Panc1 (cell line): Measurements from ENCODE around the gene CRYGN. TPM values are rescaled to one million over a fixed set of nuclear protein-coding genes. Genes with fewer than 3 reads are reported as not detected.

ENCODE experiments used
- ATAC-seq: fragments of 200-7000 bp; cut with Tn5 transposase; 2 replicates; pipeline ENCODE4 v1.9.1; 2020; ENCODE audit warnings: mild to moderate bottlenecking, moderate library complexity
- BruUV-seq: library from RNA; stranded (reverse); fragments of 400-500 nt; replicated peaks from 2 replicates; lab custom pipeline; 2021; lab: Mats Ljungman, UMichigan
- CTCF ChIA-PET: fragments of 300-600 bp; sonication (Branson Sonifier 250); formaldehyde crosslinking; loops from one replicate; lab custom pipeline; 2022; ENCODE audit warnings: antibody characterized with exemption; lab: Charles Lee
- POLR2A ChIA-PET: fragments of 300-600 bp; sonication (Branson Sonifier 250); formaldehyde crosslinking; loops from one replicate; lab custom pipeline; 2022; ENCODE audit warnings: antibody characterized with exemption; lab: Charles Lee
- DNase-seq: peaks from one replicate; pipeline ENCODE4 v3.0.0-alpha.2; 2010; ENCODE audit warnings: low read depth, low spot score
- H3K27ac ChIP-seq: 2 replicates; pipeline ENCODE4 v1.5.1; 2011; ENCODE audit warnings: mild to moderate bottlenecking, low read length, inconsistent platforms
- H3K27me3 ChIP-seq: fragments of 200-500 bp; sonication (Bioruptor generic); 2 replicates; pipeline ENCODE4 v1.6.0; 2014; ENCODE audit warnings: low read length, inconsistent platforms; ENCODE audit not compliant: control insufficient read depth, insufficient read depth
- H3K36me3 ChIP-seq: fragments of 200-500 bp; sonication (Bioruptor generic); 2 replicates; pipeline ENCODE4 v1.5.1; 2014; ENCODE audit warnings: inconsistent platforms, mild to moderate bottlenecking, low read length, moderate library complexity; ENCODE audit not compliant: control insufficient read depth, insufficient read depth
- H3K4me1 ChIP-seq: 2 replicates; pipeline ENCODE4 v1.5.1; 2011; ENCODE audit warnings: inconsistent platforms, mild to moderate bottlenecking, low read length, moderate library complexity; ENCODE audit not compliant: control insufficient read depth, insufficient read depth
- H3K4me3 ChIP-seq, 2 experiments: 2 replicates each; pipeline ENCODE4 v1.5.1; 2011 to 2012; ENCODE audit warnings: low read depth in 2 of 2, low read length in 2 of 2, mild to moderate bottlenecking in 2 of 2, inconsistent platforms in 1 of 2, moderate library complexity in 1 of 2
- H3K9me3 ChIP-seq: fragments of 200-500 bp; sonication (Bioruptor generic); 2 replicates; pipeline ENCODE4 v1.5.1; 2014; ENCODE audit warnings: low read depth, mild to moderate bottlenecking, inconsistent platforms, low read length, moderate library complexity; ENCODE audit not compliant: control insufficient read depth, insufficient read depth
- POLR2AphosphoS5 ChIP-seq: IDR thresholded peaks from 2 replicates; pipeline ENCODE4 v1.6.1; 2012; ENCODE audit warnings: mild to moderate bottlenecking, low read depth, low read length, moderate library complexity
- SIN3A ChIP-seq: IDR thresholded peaks from 2 replicates; pipeline ENCODE4 v1.6.1; 2012; ENCODE audit warnings: low read depth, mild to moderate bottlenecking, low read length, moderate library complexity, borderline replicate concordance; ENCODE audit not compliant: insufficient read depth
- TCF7L2 ChIP-seq: IDR thresholded peaks from 2 replicates; pipeline ENCODE4 v1.6.1; 2011; ENCODE audit warnings: mild to moderate bottlenecking, low read depth, low read length, inconsistent platforms
- in situ Hi-C: cut with HindIII; loops from 2 replicates; pipeline ENCODE4 v1.10.0; 2016; ENCODE audit warnings: low sequenced_read_pairs, low pct_unique_long_range_greater_than_20kb
- intact Hi-C: fragments of 100-400 bp; cut with micrococcal nuclease; formaldehyde crosslinking; loops from one replicate; pipeline ENCODE4 v1.10.0; 2022; ENCODE audit not compliant: unreplicated experiment
- total RNA-seq: library from RNA; stranded (reverse); gene quantifications from one replicate; pipeline ENCODE4 v1.2.1, GENCODE V29; 2021; ENCODE audit not compliant: unreplicated experiment
- TF ChIP-seq, protein P1 (sequence below), 2 experiments: IDR thresholded peaks; 2 replicates each; pipeline ENCODE4 v1.6.1; 2011 to 2012; ENCODE audit warnings: low read depth in 2 of 2, control low read depth in 1 of 2, low read length in 1 of 2, mild to moderate bottlenecking in 1 of 2, moderate library complexity in 1 of 2; ENCODE audit not compliant: insufficient read depth in 1 of 2
- TF ChIP-seq, protein P2 (sequence below): fragments of 450-650 bp; IDR thresholded peaks from 2 replicates; pipeline ENCODE4 v1.5.1; 2017; ENCODE audit warnings: mild to moderate bottlenecking

CRYGN gene
- total RNA-seq, 1 experiment from 2014 or later = 0.74 TPM

DNA sequence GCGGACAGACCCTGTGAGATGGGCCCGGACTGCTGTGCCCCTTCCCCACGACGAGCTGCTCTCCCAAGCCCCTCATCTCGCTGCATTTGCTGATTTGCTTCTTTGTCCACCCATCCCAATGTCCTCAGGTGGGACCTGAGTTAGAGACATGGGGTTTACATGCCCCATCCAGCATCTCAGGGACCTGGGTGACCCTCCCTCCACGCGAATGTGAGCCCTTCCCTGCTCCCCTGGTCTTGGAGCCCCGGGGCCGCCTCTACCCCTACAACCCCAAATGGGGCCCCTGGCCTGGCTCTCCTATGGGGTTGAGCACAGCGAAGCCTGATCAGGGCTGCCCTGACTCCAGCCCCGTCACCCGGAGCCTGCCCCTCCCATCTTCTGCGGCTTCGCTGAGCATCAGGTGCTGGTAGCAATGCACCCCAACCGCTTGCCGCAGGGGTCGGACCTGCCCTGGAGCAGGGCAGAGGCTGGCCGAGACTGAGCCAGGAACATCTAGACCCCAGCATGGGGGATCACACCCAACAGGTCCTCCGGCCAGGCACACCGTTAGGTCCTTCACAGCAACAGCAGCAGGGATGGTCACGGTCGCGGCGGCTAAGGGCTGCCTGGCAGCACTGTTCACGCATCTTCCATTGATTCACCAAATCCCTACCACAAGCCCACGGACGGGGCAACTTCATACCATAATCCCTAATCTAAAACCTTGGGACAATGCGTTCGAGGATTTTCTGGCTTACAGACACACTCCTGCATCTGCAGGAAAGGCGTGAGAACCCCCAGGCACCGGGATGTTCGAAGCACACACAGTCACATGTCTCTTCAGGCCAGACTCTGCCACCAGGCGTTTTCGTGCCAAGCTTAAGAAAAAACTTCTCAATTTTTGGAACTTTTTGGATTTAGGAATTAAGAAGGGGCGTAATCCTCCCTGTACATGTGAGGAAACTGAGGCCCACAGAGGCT is 45.6 kb downstream of the CRYGN start:
- intact Hi-C loops (no loop called here), in situ Hi-C loops (no loop called here)
- no peaks in the 10 kb centered on the region for H3K9me3 ChIP-seq
- H3K4me3 ChIP-seq = no peak overlapping the region
- TF ChIP-seq TCF7L2 = no peak
- no peak for TF ChIP-seq SIN3A
- H3K27me3 ChIP-seq = no peaks in the 10 kb centered on the region
- BruUV-seq = no TSS peak
- ChIA-PET CTCF (no interaction called here), POLR2A (no interaction called here)
- H3K4me1 ChIP-seq = peaks cover 4% of the 10 kb centered on the region; the same call in 1 of the 2 replicates
- DNase-seq (no peak), ATAC-seq (no peak)
- H3K27ac ChIP-seq = no peak overlapping the region
- H3K36me3 ChIP-seq = no peaks in the 10 kb centered on the region

DNA sequence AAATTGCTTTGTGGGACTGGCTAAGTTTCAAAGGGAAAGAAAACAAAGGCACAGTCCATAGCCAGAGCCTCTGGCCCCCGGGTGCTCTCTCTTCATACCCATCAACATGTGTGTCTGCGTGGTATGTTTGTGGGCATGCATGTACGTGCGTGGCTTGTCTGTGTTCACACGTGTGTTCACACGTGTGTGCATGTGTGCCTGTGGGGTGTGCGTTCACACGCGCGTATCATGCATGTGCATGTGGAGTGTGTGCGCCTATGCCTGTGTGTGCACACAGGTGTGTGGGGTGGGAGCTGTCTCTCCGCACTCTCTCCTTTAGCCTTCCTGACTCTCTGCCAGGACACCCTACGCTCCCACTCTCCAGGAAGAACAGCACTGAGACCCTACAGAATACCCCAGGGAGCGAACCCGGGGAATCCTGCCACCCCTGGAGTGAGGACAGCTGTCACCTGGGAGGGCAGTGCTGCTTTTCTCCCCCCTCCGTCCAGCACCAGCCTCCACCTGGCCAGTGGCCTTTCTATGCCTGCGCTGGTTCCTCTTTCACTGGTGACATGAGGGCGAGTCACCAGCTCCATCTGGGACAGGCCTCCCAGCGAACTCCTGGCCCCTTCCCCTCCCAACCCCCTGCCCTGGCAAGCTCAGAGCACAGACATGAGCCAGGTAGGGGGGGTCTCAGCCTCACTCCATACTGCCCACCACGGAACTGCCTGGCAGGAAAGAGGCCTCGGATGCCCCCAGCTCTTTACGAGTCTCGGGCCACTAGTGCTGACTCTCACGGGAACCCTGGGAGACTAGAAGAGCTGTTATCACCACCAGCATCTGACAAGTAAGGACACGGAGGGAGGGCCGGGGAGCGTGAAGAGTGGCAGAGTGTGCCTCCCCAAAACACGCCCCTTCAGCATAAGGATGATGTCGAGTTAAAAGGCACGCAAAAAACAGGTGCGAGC is 46.6 kb downstream of the CRYGN start:
- Histone ChIP-seq H3K27me3 (no peaks in the 10 kb centered on the region), H3K4me1 (peaks cover 4% of the 10 kb centered on the region; the same call in 1 of the 2 replicates), H3K27ac (no peak overlapping the region), H3K4me3 (no peak overlapping the region), H3K36me3 (no peaks in the 10 kb centered on the region), H3K9me3 (no peaks in the 10 kb centered on the region)
- CTCF ChIA-PET = no interaction called here
- DNase-seq (no peak), ATAC-seq (peak; percentile 56; the same call in 1 of the 2 replicates)
- POLR2A ChIA-PET = no interaction called here
- in situ Hi-C loops (no loop called here), intact Hi-C loops (no loop called here)
- TF ChIP-seq, protein P1, sequence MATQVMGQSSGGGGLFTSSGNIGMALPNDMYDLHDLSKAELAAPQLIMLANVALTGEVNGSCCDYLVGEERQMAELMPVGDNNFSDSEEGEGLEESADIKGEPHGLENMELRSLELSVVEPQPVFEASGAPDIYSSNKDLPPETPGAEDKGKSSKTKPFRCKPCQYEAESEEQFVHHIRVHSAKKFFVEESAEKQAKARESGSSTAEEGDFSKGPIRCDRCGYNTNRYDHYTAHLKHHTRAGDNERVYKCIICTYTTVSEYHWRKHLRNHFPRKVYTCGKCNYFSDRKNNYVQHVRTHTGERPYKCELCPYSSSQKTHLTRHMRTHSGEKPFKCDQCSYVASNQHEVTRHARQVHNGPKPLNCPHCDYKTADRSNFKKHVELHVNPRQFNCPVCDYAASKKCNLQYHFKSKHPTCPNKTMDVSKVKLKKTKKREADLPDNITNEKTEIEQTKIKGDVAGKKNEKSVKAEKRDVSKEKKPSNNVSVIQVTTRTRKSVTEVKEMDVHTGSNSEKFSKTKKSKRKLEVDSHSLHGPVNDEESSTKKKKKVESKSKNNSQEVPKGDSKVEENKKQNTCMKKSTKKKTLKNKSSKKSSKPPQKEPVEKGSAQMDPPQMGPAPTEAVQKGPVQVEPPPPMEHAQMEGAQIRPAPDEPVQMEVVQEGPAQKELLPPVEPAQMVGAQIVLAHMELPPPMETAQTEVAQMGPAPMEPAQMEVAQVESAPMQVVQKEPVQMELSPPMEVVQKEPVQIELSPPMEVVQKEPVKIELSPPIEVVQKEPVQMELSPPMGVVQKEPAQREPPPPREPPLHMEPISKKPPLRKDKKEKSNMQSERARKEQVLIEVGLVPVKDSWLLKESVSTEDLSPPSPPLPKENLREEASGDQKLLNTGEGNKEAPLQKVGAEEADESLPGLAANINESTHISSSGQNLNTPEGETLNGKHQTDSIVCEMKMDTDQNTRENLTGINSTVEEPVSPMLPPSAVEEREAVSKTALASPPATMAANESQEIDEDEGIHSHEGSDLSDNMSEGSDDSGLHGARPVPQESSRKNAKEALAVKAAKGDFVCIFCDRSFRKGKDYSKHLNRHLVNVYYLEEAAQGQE (IDR thresholded peaks at IDR 0.05; ENCODE audit: insufficient read depth in 1 of 2, low read depth in 2 of 2, low read length in 1 of 2) = no peak
- TF ChIP-seq TCF7L2 (no peak), POLR2AphosphoS5 (no peak), SIN3A (no peak)
- TF ChIP-seq, protein P2, sequence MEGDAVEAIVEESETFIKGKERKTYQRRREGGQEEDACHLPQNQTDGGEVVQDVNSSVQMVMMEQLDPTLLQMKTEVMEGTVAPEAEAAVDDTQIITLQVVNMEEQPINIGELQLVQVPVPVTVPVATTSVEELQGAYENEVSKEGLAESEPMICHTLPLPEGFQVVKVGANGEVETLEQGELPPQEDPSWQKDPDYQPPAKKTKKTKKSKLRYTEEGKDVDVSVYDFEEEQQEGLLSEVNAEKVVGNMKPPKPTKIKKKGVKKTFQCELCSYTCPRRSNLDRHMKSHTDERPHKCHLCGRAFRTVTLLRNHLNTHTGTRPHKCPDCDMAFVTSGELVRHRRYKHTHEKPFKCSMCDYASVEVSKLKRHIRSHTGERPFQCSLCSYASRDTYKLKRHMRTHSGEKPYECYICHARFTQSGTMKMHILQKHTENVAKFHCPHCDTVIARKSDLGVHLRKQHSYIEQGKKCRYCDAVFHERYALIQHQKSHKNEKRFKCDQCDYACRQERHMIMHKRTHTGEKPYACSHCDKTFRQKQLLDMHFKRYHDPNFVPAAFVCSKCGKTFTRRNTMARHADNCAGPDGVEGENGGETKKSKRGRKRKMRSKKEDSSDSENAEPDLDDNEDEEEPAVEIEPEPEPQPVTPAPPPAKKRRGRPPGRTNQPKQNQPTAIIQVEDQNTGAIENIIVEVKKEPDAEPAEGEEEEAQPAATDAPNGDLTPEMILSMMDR = no peak
- BruUV-seq = no TSS peak
